Loucy (cell line): Measurements from ENCODE around the gene ZBTB7B.
A peak's percentile ranks its signal among the peaks of the same experiment; 100 is the strongest.

Experiments used
- H2AFZ ChIP-seq: fragments of 200-600 bp; sonication (generic); 2 replicates; pipeline ENCODE4 v1.6.0; 2016; ENCODE audit warnings: antibody characterized with exemption, mild to moderate bottlenecking, low read length, moderate library complexity
- H3F3A ChIP-seq: fragments of 200-600 bp; 2 replicates; pipeline ENCODE4 v1.6.0; 2016; ENCODE audit warnings: antibody characterized with exemption, low read depth, mild to moderate bottlenecking
- H3K27me3 ChIP-seq: fragments of 200-600 bp; sonication (generic); 2 replicates; pipeline ENCODE4 v1.6.1; 2014; ENCODE audit warnings: low read length, mild to moderate bottlenecking; ENCODE audit not compliant: insufficient read depth, poor library complexity, severe bottlenecking
- H3K36me3 ChIP-seq: fragments of 200-600 bp; sonication (generic); 2 replicates; pipeline ENCODE4 v1.6.1; 2016; ENCODE audit warnings: low read length; ENCODE audit not compliant: insufficient read depth
- H3K4me1 ChIP-seq: fragments of 200-600 bp; sonication (generic); 2 replicates; pipeline ENCODE4 v1.5.1; 2014; ENCODE audit warnings: low read length, mild to moderate bottlenecking; ENCODE audit not compliant: insufficient read depth, poor library complexity, severe bottlenecking
- H3K4me2 ChIP-seq: fragments of 200-600 bp; sonication (generic); 2 replicates; pipeline ENCODE4 v1.6.0; 2014; ENCODE audit warnings: antibody characterized with exemption, low read length, low read depth, mild to moderate bottlenecking; ENCODE audit not compliant: poor library complexity, severe bottlenecking
- H3K4me3 ChIP-seq: fragments of 200-600 bp; sonication (generic); 2 replicates; pipeline ENCODE4 v1.5.1; 2014; ENCODE audit warnings: low read length, mild to moderate bottlenecking, mixed read lengths; ENCODE audit not compliant: poor library complexity, severe bottlenecking
- H3K79me2 ChIP-seq: fragments of 200-600 bp; sonication (generic); 2 replicates; pipeline ENCODE4 v1.6.1; 2014; ENCODE audit warnings: low read length; ENCODE audit not compliant: insufficient read depth
- H3K9ac ChIP-seq: fragments of 200-600 bp; sonication (generic); 2 replicates; pipeline ENCODE4 v1.6.0; 2014; ENCODE audit warnings: mild to moderate bottlenecking, low read depth, low read length, moderate library complexity; ENCODE audit not compliant: poor library complexity, severe bottlenecking
- H3K9me2 ChIP-seq: fragments of 200-600 bp; sonication (generic); replicated peaks from 2 replicates; pipeline ENCODE4 v1.6.1; 2016; ENCODE audit warnings: low read depth, low read length, mixed read lengths
- H3K9me3 ChIP-seq: fragments of 200-600 bp; sonication (generic); 2 replicates; pipeline ENCODE4 v1.6.1; 2014; ENCODE audit warnings: mild to moderate bottlenecking, antibody characterized with exemption, low read length, low read depth; ENCODE audit not compliant: insufficient read depth
- H4K20me1 ChIP-seq: fragments of 200-600 bp; sonication (generic); 2 replicates; pipeline ENCODE4 v1.6.0; 2014; ENCODE audit warnings: antibody characterized with exemption, low read length, mild to moderate bottlenecking; ENCODE audit not compliant: insufficient read depth, poor library complexity, severe bottlenecking
- CTCF ChIP-seq: fragments of 200-600 bp; sonication (generic); conservative IDR thresholded peaks from 2 replicates; pipeline ENCODE4 v1.5.1; 2014; ENCODE audit warnings: mild to moderate bottlenecking, antibody characterized with exemption, low read length
- EZH2phosphoT487 ChIP-seq: fragments of 200-600 bp; IDR thresholded peaks from 2 replicates; pipeline ENCODE4 v1.6.1; 2018; ENCODE audit warnings: antibody characterized with exemption, mild to moderate bottlenecking, moderate library complexity, borderline replicate concordance

The ZBTB7B gene

GRCh38 chr1:155009742-155010141 is 7.1 kb downstream of the ZBTB7B start:
- H3K4me1 ChIP-seq = peaks cover 67% of the 10 kb centered on the region

GRCh38 chr1:155010211-155010918 is 7.8 kb downstream of the ZBTB7B start:
- TF ChIP-seq CTCF = no peak
- H3K9me3 ChIP-seq = no peaks in the 10 kb centered on the region
- no peak overlapping the region for H3K4me3 ChIP-seq
- no peaks in the 10 kb centered on the region for H3F3A ChIP-seq
- no peaks in the 10 kb centered on the region for H3K36me3 ChIP-seq
- peaks cover 61% of the 10 kb centered on the region for H3K4me1 ChIP-seq
- peak overlapping the region; percentile 43 for H3K4me2 ChIP-seq
- H4K20me1 ChIP-seq = no peaks in the 10 kb centered on the region
- no peak overlapping the region for H3K9ac ChIP-seq
- H2AFZ ChIP-seq = no peak overlapping the region
- no peaks in the 10 kb centered on the region for H3K79me2 ChIP-seq
- no peaks in the 10 kb centered on the region for H3K9me2 ChIP-seq
- no peaks in the 10 kb centered on the region for H3K27me3 ChIP-seq

More at GRCh38 chr1:155009742-155010141, 7.1 kb downstream of the ZBTB7B start:
- peak overlapping the region; percentile 43 for H3K4me2 ChIP-seq
- no peaks in the 10 kb centered on the region for H3K9me2 ChIP-seq
- no peaks in the 10 kb centered on the region for H4K20me1 ChIP-seq
- H3K36me3 ChIP-seq = no peaks in the 10 kb centered on the region
- H2AFZ ChIP-seq = no peak overlapping the region
- no peaks in the 10 kb centered on the region for H3K27me3 ChIP-seq
- no peak overlapping the region for H3K9ac ChIP-seq
- H3K9me3 ChIP-seq = no peaks in the 10 kb centered on the region
- H3K4me3 ChIP-seq = no peak overlapping the region
- no peak for TF ChIP-seq EZH2phosphoT487
- no peak for TF ChIP-seq CTCF
- no peaks in the 10 kb centered on the region for H3F3A ChIP-seq
- no peaks in the 10 kb centered on the region for H3K79me2 ChIP-seq

- Histone ChIP-seq H3K4me1 (peaks cover 54% of the 10 kb centered on the region), H3K36me3 (no peaks in the 10 kb centered on the region), H3K27me3 (no peaks in the 10 kb centered on the region), H4K20me1 (no peaks in the 10 kb centered on the region), H3F3A (no peaks in the 10 kb centered on the region), H3K4me3 (no peak overlapping the region), H2AFZ (no peak overlapping the region), H3K9ac (no peak overlapping the region), H3K79me2 (no peaks in the 10 kb centered on the region), H3K4me2 (no peak overlapping the region), H3K9me3 (no peaks in the 10 kb centered on the region), H3K9me2 (no peaks in the 10 kb centered on the region)
- TF ChIP-seq CTCF (no peak), EZH2phosphoT487 (no peak)
Measured at GRCh38 chr1:155011004-155011416, 8.4 kb downstream of the ZBTB7B start.
